ENCODE measurements around the gene ASXL2.

DNA sequence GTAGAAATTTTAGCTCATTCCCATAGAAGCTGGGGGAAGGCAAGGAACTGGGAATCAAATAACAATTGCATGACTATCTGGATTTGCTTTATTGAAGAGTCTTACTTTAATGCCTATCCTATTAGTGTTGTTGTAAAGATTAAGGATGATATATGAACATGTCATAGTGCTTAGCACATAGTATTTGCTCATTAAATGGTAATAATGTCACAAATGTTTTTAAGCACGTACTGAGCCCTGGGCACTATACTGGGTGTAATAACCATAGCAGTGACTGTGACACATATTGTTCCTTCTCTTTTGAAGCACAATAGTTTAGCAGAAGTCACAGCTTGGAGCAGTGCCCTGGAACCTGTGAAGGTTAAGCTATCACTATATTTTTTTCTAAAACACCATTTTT lies 157.7 kb downstream of the ASXL2 start:
- TF ChIP-seq CEBPB (IDR thresholded peaks at IDR 0.05) (no peak), FOXM1 (IDR thresholded peaks at IDR 0.05; ENCODE audit: borderline replicate concordance, low read depth) (no peak), EP300 (IDR thresholded peaks at IDR 0.05; ENCODE audit: borderline replicate concordance) (no peak), CREB1 (IDR thresholded peaks at IDR 0.05; ENCODE audit: low read depth) (no peak)
